ENCODE measurements around the gene LTBR.
A peak's percentile ranks its signal among the peaks of the same experiment; 100 is the strongest.

The LTBR gene

GRCh38 chr12:6382982-6383381 lies 980 bp upstream of the LTBR start:
- DNase-seq (ENCODE audit: low read depth in 2 of 2): no peak

GRCh38 chr12:6384499-6385436 lies 806 bp downstream of the LTBR start:
- DNase-seq (ENCODE audit: low read depth in 2 of 2): no peak

GRCh38 chr12:6386038-6386437 lies 2.1 kb downstream of the LTBR start:
- no peak for DNase-seq (ENCODE audit: low read depth in 2 of 2)

- no peak for DNase-seq (ENCODE audit: low read depth in 2 of 2)
Observed at GRCh38 chr12:6386491-6386890, 2.5 kb downstream of the LTBR start.

- DNase-seq (ENCODE audit: low read depth in 2 of 2): no peak
Observed at GRCh38 chr12:6387541-6387940, 3.6 kb downstream of the LTBR start.

GRCh38 chr12:6390084-6390799 lies 6.3 kb downstream of the LTBR start:
- no peak for DNase-seq (ENCODE audit: low read depth in 2 of 2)

- no peak for DNase-seq (ENCODE audit: low read depth in 2 of 2)
Observed at GRCh38 chr12:6391013-6391412, 7.1 kb downstream of the LTBR start.

- no peak for DNase-seq (ENCODE audit: low read depth in 2 of 2)
Observed at GRCh38 chr12:6392504-6392903, 8.5 kb downstream of the LTBR start.

- DNase-seq (ENCODE audit: low read depth in 2 of 2): no peak
Observed at GRCh38 chr12:6393109-6393508, 9.1 kb downstream of the LTBR start.

GRCh38 chr12:6394398-6394797 lies 10.4 kb downstream of the LTBR start:
- no peak for DNase-seq (ENCODE audit: low read depth in 2 of 2)

GRCh38 chr12:6396031-6396430 lies 12.1 kb downstream of the LTBR start:
- DNase-seq (ENCODE audit: low read depth in 2 of 2): no peak

- DNase-seq (ENCODE audit: low read depth in 2 of 2): no peak
Observed at GRCh38 chr12:6399884-6400644, 16.1 kb downstream of the LTBR start.

- DNase-seq (ENCODE audit: low read depth in 2 of 2): no peak
Observed at GRCh38 chr12:6404390-6404789, 20.4 kb downstream of the LTBR start.

- no peak for DNase-seq (ENCODE audit: low read depth in 2 of 2)
Observed at GRCh38 chr12:6405963-6406362, 22.0 kb downstream of the LTBR start.

GRCh38 chr12:6407236-6407954 lies 23.4 kb downstream of the LTBR start:
- no peak for DNase-seq (ENCODE audit: low read depth in 2 of 2)

GRCh38 chr12:6416596-6416995 lies 32.6 kb downstream of the LTBR start:
- no peak for DNase-seq (ENCODE audit: low read depth in 2 of 2)

GRCh38 chr12:6418796-6419195 lies 34.8 kb downstream of the LTBR start:
- DNase-seq (ENCODE audit: low read depth in 2 of 2): no peak

GRCh38 chr12:6420364-6420763 lies 36.4 kb downstream of the LTBR start:
- no peak for DNase-seq (ENCODE audit: low read depth in 2 of 2)

- peak in 1 of 2 donors; percentile 57 for DNase-seq (ENCODE audit: low read depth in 2 of 2)
Observed at GRCh38 chr12:6423267-6424007, 39.5 kb downstream of the LTBR start.

GRCh38 chr12:6424008-6424347 lies 40.0 kb downstream of the LTBR start:
- no peak for DNase-seq (ENCODE audit: low read depth in 2 of 2)

GRCh38 chr12:6424866-6425265 lies 40.9 kb downstream of the LTBR start:
- no peak for DNase-seq (ENCODE audit: low read depth in 2 of 2)

Data from stimulated activated CD8-positive, alpha-beta memory T cell treated with anti-CD3 and anti-CD28 coated beads, Interleukin-15, amount 100 ng/mL, for 48 hours (primary cell).